Stimulated activated memory B cell treated with anti-CD40 and anti-IgM and Interleukin-4, amounts not matched to agents 10 μg/mL and 1 μg/mL and 100 μg/mL, for 72 hours (primary cell): Measurements from ENCODE around the gene HBG1.

Experiments used
- ATAC-seq: fragments of 150-1000 bp; cut with Tn5 transposase; 2 replicates; pipeline ENCODE4 v1.10.0; 2021
- H3K27ac Mint-ChIP-seq: one replicate; pipeline ENCODE4 v1.8.0; 2022; ENCODE audit warnings: mild to moderate bottlenecking, mixed read lengths
- H3K27me3 Mint-ChIP-seq: one replicate; pipeline ENCODE4 v1.8.0; 2022; ENCODE audit warnings: mixed read lengths
- H3K36me3 Mint-ChIP-seq: one replicate; pipeline ENCODE4 v1.8.0; 2022; ENCODE audit warnings: mixed read lengths
- H3K4me1 Mint-ChIP-seq: one replicate; pipeline ENCODE4 v1.8.0; 2022; ENCODE audit warnings: mixed read lengths
- H3K4me3 Mint-ChIP-seq: one replicate; pipeline ENCODE4 v1.8.0; 2022; ENCODE audit warnings: mild to moderate bottlenecking, moderate library complexity, mixed read lengths
- H3K9me3 Mint-ChIP-seq: one replicate; pipeline ENCODE4 v1.8.0; 2022; ENCODE audit warnings: mixed read lengths

The HBG1 gene

DNA sequence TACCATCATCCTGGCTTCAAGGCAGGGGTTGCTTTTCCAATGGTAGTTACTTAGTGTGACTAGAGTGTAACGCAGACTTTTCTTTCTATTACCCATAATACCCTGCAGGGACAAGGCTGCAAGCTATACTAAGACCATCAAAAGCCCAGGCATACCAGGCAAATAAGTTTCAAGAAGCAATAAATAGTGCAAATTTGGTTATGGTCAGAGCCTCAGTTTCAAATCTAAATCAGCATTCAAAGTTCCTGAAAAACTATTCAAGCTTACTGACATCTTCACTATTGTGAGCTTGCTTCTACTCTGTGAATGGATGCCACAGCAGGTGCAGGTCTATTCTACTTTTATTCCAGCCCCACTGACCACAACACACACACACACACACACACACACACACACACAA lies 20.3 kb downstream of the HBG1 start:
- no peak overlapping the region for H3K27ac Mint-ChIP-seq
- no peaks in the 10 kb centered on the region for H3K27me3 Mint-ChIP-seq
- no peaks in the 10 kb centered on the region for H3K36me3 Mint-ChIP-seq
- H3K4me3 Mint-ChIP-seq: no peak overlapping the region
- peaks cover 5% of the 10 kb centered on the region for H3K4me1 Mint-ChIP-seq
- no peak for ATAC-seq
- no peaks in the 10 kb centered on the region for H3K9me3 Mint-ChIP-seq

DNA sequence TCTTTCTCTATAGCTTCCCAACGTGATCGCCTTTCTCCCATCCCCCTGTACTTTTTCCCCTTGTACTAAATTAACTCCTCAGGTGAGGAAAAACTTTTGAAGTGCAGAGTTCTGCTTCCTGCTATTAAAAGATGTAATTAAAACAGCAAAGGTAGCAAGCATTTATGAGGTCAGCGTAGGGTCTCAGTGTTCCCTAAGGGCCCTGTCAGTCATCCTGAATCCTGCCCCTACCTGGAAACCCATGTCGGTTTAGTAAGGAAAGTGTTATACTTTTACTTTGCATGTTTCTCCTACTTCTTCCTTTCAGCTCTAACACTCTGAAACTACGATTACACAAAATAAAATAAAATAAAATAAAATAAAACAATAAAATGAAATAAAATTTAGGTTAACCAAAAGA lies 21.5 kb downstream of the HBG1 start:
- ATAC-seq: no peak
- H3K27me3 Mint-ChIP-seq: no peaks in the 10 kb centered on the region
- H3K9me3 Mint-ChIP-seq: no peaks in the 10 kb centered on the region
- no peaks in the 10 kb centered on the region for H3K4me1 Mint-ChIP-seq
- H3K36me3 Mint-ChIP-seq: no peaks in the 10 kb centered on the region
- H3K4me3 Mint-ChIP-seq: no peak overlapping the region
- H3K27ac Mint-ChIP-seq: no peak overlapping the region

DNA sequence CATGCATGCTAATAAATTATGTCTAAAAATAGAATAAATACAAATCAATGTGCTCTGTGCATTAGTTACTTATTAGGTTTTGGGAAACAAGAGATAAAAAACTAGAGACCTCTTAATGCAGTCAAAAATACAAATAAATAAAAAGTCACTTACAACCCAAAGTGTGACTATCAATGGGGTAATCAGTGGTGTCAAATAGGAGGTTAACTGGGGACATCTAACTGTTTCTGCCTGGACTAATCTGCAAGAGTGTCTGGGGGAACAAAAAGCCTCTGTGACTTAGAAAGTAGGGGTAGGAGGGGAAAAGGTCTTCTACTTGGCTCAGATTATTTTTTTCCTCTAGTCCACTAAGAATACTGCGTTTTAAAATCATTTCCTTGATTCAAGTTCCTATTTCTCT lies 22.0 kb downstream of the HBG1 start:
- Mint-ChIP-seq H3K4me1 (no peaks in the 10 kb centered on the region), H3K4me3 (no peak overlapping the region), H3K27ac (no peak overlapping the region), H3K27me3 (no peaks in the 10 kb centered on the region), H3K9me3 (no peaks in the 10 kb centered on the region), H3K36me3 (no peaks in the 10 kb centered on the region)
- no peak for ATAC-seq

DNA sequence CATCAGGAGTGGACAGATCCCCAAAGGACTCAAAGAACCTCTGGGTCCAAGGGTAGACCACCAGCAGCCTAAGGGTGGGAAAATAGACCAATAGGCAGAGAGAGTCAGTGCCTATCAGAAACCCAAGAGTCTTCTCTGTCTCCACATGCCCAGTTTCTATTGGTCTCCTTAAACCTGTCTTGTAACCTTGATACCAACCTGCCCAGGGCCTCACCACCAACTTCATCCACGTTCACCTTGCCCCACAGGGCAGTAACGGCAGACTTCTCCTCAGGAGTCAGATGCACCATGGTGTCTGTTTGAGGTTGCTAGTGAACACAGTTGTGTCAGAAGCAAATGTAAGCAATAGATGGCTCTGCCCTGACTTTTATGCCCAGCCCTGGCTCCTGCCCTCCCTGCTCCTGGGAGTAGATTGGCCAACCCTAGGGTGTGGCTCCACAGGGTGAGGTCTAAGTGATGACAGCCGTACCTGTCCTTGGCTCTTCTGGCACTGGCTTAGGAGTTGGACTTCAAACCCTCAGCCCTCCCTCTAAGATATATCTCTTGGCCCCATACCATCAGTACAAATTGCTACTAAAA lies 22.8 kb downstream of the HBG1 start, which contains the start of gene HBB:
HBB (minus strand) TSS at position 340 of the 579 bp plus-strand sequence; CDS start at position 290, 50 bp downstream.
- Mint-ChIP-seq H3K27ac (no peak within 1 kb of the TSS), H3K4me3 (no peak within 1 kb of the TSS), H3K27me3 (no peaks in the 10 kb centered on the region), H3K4me1 (no peaks in the 10 kb centered on the region), H3K36me3 (no peaks in the 10 kb centered on the region), H3K9me3 (no peaks in the 10 kb centered on the region)
- no peak for ATAC-seq

DNA sequence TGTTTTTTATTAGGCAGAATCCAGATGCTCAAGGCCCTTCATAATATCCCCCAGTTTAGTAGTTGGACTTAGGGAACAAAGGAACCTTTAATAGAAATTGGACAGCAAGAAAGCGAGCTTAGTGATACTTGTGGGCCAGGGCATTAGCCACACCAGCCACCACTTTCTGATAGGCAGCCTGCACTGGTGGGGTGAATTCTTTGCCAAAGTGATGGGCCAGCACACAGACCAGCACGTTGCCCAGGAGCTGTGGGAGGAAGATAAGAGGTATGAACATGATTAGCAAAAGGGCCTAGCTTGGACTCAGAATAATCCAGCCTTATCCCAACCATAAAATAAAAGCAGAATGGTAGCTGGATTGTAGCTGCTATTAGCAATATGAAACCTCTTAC lies 24.2 kb downstream of the HBG1 start:
- ATAC-seq: no peak
- peaks cover 2% of the 10 kb centered on the region for H3K9me3 Mint-ChIP-seq
- H3K27ac Mint-ChIP-seq: no peak overlapping the region
- H3K4me3 Mint-ChIP-seq: no peak overlapping the region
- H3K4me1 Mint-ChIP-seq: no peaks in the 10 kb centered on the region
- H3K27me3 Mint-ChIP-seq: peaks cover 5% of the 10 kb centered on the region
- no peaks in the 10 kb centered on the region for H3K36me3 Mint-ChIP-seq

DNA sequence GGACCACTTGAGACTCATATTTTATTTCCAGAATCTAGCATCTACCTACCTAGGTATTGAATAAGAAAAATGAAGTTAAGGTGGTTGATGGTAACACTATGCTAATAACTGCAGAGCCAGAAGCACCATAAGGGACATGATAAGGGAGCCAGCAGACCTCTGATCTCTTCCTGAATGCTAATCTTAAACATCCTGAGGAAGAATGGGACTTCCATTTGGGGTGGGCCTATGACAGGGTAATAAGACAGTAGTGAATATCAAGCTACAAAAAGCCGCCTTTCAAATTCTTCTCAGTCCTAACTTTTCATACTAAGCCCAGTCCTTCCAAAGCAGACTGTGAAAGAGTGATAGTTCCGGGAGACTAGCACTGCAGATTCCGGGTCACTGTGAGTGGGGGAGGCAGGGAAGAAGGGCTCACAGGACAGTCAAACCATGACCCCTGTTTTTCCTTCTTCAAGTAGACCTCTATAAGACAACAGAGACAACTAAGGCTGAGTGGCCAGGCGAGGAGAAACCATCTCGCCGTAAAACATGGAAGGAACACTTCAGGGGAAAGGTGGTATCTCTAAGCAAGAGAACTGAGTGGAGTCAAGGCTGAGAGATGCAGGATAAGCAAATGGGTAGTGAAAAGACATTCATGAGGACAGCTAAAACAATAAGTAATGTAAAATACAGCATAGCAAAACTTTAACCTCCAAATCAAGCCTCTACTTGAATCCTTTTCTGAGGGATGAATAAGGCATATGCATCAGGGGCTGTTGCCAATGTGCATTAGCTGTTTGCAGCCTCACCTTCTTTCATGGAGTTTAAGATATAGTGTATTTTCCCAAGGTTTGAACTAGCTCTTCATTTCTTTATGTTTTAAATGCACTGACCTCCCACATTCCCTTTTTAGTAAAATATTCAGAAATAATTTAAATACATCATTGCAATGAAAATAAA lies 24.8 kb downstream of the HBG1 start:
- Mint-ChIP-seq H3K9me3 (peaks cover 3% of the 10 kb centered on the region), H3K4me3 (no peak overlapping the region), H3K27me3 (peaks cover 8% of the 10 kb centered on the region), H3K4me1 (no peaks in the 10 kb centered on the region), H3K36me3 (no peaks in the 10 kb centered on the region), H3K27ac (no peak overlapping the region)
- no peak for ATAC-seq

DNA sequence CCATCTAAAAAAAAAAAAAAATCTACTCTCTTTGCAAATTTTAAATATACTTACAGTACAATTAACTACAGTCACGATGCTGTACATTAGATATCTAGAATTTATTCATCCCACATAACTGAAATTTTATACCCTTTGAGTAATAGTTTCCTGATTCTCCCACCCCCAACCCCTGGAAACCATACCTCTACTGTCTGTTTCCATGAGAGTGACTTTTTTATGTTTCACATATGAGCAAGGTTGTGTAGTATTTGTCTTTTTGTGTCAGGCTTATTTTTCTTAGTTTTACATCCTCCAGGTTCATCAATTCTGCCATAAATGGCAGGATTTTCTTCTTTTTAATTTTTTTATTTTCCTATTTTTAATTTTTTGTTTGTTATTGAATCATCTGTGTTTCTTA lies 26.0 kb downstream of the HBG1 start:
- peaks cover 8% of the 10 kb centered on the region for H3K27me3 Mint-ChIP-seq
- H3K27ac Mint-ChIP-seq: no peak overlapping the region
- H3K36me3 Mint-ChIP-seq: no peaks in the 10 kb centered on the region
- H3K4me1 Mint-ChIP-seq: no peaks in the 10 kb centered on the region
- H3K9me3 Mint-ChIP-seq: peaks cover 3% of the 10 kb centered on the region
- ATAC-seq: no peak
- no peak overlapping the region for H3K4me3 Mint-ChIP-seq

DNA sequence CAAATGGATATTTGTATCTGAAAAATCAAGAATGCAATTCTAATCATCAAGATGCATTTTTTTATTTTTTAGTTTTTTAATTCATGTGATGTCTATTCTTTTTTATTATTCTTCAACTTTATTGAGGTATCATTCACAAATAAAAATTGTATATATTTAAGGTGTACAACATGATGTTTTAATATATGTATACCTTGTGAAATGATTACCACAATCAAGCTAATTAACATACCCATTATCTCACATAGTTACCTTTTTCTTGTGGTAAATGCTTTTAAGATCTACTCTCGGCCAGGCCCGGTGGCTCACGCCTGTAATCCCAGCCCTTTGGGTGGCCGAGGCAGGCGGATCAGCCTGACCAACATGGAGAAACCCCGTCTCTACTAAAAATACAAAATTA lies 26.5 kb downstream of the HBG1 start:
- Mint-ChIP-seq H3K4me1 (no peaks in the 10 kb centered on the region), H3K27ac (no peak overlapping the region), H3K9me3 (peaks cover 3% of the 10 kb centered on the region), H3K4me3 (no peak overlapping the region), H3K36me3 (no peaks in the 10 kb centered on the region), H3K27me3 (peaks cover 8% of the 10 kb centered on the region)
- ATAC-seq: no peak

DNA sequence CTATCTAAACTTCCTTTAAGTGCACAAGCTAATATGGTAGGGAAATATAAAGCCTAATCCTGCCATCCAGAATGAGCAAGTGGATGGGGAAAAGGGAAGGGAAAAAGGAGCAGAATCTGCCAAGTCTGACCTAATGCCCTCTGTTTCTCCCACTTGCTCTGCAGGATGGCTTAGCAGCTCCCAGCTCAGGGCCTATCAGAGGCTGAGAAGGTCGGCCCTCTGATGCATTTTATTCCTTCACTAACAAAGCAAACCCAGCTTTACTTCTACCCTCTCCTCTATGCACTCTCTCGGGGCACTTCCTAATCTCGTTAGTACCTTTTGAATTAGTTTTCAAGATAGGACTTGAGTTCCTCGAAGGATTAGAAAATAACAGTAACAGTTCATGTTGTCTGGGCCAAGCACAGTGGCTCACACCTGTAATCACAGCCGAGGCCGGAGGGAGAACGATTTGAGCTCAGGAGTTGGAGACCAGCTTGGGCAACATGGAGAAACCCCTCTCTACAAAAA lies 39.2 kb downstream of the HBG1 start:
- Mint-ChIP-seq H3K27me3 (no peaks in the 10 kb centered on the region), H3K4me3 (no peak overlapping the region), H3K4me1 (no peaks in the 10 kb centered on the region), H3K27ac (no peak overlapping the region), H3K9me3 (peaks cover 3% of the 10 kb centered on the region), H3K36me3 (no peaks in the 10 kb centered on the region)
- no peak for ATAC-seq

DNA sequence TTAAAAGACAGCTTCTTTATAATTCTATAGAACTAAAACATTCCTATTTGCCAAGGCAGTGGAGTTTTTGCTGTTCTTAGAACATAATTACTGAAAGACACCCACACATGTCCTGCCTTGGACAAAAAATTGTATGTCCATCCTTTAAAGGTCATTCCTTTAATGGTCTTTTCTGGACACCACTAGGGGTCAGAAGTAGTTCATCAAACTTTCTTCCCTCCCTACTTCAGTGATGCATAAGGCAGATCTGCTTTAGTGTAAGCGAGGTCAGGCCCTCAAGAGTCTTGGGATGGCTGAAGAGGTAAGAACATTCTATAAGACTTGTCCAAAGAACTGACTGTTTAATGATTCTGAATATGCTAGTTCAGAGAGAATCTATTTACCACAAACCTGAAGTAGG lies 44.9 kb downstream of the HBG1 start:
- Mint-ChIP-seq H3K36me3 (no peaks in the 10 kb centered on the region), H3K4me3 (no peak overlapping the region), H3K27ac (no peak overlapping the region), H3K9me3 (no peaks in the 10 kb centered on the region), H3K27me3 (peaks cover 24% of the 10 kb centered on the region), H3K4me1 (no peaks in the 10 kb centered on the region)
- ATAC-seq: no peak

DNA sequence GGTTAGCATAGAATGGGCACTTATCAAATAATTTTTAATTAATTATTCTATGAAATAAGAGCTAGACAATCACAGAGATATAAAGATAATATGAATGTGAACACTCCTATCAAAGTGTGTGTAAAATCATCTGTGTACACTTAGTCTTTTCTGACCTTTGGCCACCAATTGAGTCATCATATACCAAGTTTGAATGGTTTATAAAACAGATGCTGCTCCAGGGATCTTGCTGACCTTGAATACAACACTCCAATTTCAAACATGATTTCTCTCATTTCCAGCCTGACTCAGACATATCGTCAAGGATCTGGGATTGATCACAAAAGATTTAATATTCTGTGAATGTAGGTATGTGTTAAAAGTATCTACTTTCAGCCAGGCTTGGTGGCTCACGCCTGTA lies 46.3 kb downstream of the HBG1 start:
- H3K4me1 Mint-ChIP-seq: no peaks in the 10 kb centered on the region
- H3K27ac Mint-ChIP-seq: no peak overlapping the region
- H3K36me3 Mint-ChIP-seq: no peaks in the 10 kb centered on the region
- H3K4me3 Mint-ChIP-seq: no peak overlapping the region
- H3K27me3 Mint-ChIP-seq: peaks cover 28% of the 10 kb centered on the region
- H3K9me3 Mint-ChIP-seq: no peaks in the 10 kb centered on the region
- no peak for ATAC-seq

DNA sequence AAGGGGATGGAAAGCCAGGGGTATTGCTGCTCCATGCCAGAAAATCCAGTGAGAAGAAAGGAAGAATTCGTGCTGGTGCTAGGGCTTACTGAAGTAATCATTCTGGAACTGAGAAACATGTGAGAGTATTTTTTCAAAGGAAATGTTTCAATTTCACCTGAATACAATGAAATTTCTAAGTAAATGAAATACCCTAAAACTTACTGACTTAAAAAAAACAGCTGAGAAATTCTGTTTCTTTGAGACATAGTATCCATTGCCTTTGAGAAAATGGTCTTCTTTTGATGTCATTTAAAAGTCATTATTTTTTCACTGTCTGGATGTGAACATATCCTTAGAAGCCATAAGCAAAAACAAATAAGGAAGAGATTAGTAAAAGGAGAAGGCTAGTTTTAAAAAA lies 49.1 kb downstream of the HBG1 start, which contains the start of gene OR51V1:
OR51V1 (minus strand) TSS at position 101 of the 400 bp plus-strand sequence; CDS start at position 101, 0 bp downstream.
- H3K4me1 Mint-ChIP-seq: no peaks in the 10 kb centered on the region
- no peak within 1 kb of the TSS for H3K27ac Mint-ChIP-seq
- no peak for ATAC-seq
- H3K9me3 Mint-ChIP-seq: no peaks in the 10 kb centered on the region
- H3K27me3 Mint-ChIP-seq: peaks cover 28% of the 10 kb centered on the region
- H3K4me3 Mint-ChIP-seq: no peak within 1 kb of the TSS
- H3K36me3 Mint-ChIP-seq: no peaks in the 10 kb centered on the region

DNA sequence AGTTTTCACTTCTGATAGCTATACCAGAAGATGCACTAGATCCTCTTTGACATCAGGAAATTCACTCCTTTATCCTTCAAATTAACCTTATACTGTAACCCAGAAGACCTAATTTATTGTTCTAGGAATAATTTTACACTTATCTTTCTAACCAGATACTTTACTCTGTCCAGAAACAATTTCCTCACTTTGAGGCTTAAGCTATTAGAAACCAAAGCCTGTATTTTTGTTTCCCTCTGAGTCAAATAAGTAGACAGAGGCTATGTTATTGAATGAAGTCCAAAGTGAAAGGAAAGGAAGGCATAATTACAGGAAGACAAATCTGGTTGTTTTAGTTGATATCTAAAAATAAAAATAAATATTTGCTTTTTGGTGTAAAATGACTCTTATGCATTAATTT lies 51.4 kb downstream of the HBG1 start:
- Mint-ChIP-seq H3K27ac (no peak overlapping the region), H3K27me3 (peaks cover 28% of the 10 kb centered on the region), H3K4me3 (no peak overlapping the region), H3K4me1 (no peaks in the 10 kb centered on the region), H3K9me3 (peaks cover under 1% of the 10 kb centered on the region), H3K36me3 (no peaks in the 10 kb centered on the region)
- no peak for ATAC-seq
